ENCODE measurements around the gene MGLL.
"Not testable (repeated sequence)": the region's sequence is repeated elsewhere in the genome, so short reads cannot be mapped to it uniquely, and the experiment has no call there.

The MGLL gene

DNA sequence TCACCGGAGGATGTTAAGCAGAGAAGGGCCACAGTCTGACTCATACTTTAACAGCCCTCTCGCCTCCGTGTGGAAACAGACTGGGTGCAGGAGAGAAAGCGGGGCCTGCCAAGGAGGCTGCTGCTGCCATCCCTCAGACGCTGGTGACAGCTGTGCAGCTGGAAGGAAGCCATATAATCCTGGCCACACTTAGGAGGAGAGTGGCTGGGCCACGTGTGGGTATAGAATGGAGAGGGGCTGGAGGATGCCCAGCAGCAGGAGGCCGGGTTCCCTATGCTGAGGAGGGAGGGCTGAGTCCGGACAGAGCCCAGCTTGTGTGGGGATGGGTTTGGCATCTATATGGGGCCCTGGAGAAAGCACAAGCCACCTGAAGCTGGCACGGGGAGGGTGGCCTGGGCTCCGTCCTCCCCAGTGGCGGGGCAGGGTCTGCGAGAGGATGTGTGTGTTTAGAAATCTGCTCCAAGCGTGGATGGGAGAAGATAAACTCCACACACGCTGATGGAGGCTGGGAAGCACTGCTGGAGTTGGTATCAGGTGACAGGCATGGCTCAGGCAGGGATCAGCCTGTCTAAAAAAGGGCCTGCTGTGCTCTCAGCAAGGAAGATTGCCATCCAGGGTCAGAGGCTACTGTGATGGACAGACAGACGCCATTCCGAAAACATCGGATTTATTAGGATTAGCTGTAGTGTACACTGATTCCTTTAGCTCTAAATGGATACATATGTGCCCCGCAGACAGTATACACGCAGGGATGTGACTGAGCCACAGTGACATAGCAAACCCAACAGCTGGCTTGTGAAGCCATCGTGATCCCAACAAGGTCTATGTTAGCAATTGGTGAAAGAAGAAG lies 133.7 kb downstream of the MGLL start:
- no peak for DNase-seq (ENCODE audit: low read depth)

DNA sequence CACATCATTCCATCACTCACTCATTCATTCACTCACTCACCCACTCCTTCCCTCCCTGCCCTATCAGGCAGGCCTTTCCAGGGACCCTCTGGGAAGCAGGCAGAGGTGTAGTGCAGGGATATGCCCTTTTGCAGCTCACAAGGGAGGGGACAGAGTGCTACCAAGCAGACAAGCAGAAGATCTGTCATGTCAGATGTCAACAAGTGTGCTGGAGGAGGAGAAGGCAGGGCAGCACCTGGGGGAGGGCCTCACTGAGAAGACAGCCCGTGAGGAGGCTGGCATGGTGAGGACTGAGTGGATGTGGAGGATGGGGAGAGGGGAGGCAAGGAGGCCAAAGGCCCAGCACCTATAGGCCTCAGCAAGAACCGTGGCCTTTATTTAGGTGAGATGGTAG lies 134.3 kb downstream of the MGLL start:
- no peak for DNase-seq (ENCODE audit: low read depth)

DNA sequence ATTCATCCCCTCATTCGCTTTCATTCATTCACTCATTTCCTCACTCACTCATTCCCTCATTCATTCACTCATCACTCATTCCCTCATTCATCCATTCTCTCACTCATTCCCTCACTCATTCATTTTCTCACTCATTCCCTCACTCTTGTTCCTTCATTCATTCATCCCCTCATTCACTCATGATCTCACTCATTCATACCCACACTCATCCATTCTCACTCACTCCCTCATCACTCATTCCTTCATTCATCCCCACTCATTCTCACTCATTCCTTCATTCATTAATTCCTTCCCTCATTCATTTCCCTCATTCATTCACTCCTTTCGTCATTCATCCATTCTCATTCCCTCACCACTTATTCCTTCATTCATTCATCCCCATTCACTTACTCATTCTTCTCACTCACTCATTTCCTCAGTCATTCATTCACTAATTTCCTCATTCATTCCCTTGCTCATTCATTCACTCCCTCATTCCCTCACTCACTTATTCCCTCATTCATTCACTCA lies 135.0 kb downstream of the MGLL start:
- DNase-seq (ENCODE audit: low read depth) = no peak

GRCh38 chr3:127686512-127686894 lies 135.8 kb downstream of the MGLL start:
- DNase-seq (ENCODE audit: low read depth) = no peak

GRCh38 chr3:127685708-127686511 lies 136.4 kb downstream of the MGLL start:
- no peak for DNase-seq (ENCODE audit: low read depth)

DNA sequence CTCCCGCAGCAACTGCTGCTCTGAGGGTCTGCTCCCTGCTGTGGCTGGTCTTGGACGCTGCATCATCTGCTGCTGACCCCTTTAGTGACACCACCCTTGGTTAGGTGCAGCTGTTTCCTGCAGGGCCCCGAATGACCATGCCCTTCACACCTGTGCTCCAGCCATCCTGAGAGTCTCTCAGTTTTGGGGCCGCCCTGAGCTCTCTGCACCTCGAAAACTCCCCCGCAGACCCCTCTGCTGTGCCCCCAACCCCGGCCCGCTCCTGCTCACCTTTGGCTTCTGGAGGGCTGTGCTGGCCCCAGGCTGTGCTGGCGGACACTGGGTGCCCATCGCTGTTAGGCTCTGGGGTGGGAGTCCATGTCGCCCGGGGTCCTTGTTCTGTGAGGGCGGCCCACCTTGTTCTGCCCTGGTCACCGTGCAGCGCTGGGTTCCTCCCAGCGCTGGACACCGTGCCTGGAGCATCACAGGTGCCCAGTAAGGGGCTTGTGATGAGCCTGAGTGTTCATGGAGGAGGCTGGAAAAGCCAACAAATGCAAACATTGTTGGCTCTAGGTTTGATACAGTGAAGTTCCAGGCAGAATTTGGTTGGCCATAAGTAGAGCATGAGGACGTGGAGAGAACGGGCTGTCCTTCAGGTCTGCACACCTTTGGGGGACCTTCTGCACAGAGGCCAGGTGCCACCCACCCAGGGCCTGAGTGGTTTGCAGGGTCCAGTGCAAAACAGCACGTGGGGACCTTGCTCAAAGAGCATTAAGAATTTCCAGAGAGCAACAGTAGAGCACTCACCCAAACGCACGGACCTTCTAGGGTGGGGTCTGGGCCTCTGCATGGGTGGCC lies 137.2 kb downstream of the MGLL start:
- no peak for DNase-seq (ENCODE audit: low read depth)

GRCh38 chr3:127682561-127682960 lies 139.8 kb downstream of the MGLL start:
- DNase-seq (ENCODE audit: low read depth) = no peak

GRCh38 chr3:127682175-127682554 lies 140.2 kb downstream of the MGLL start:
- DNase-seq (ENCODE audit: low read depth) = not testable (repeated sequence)

DNA sequence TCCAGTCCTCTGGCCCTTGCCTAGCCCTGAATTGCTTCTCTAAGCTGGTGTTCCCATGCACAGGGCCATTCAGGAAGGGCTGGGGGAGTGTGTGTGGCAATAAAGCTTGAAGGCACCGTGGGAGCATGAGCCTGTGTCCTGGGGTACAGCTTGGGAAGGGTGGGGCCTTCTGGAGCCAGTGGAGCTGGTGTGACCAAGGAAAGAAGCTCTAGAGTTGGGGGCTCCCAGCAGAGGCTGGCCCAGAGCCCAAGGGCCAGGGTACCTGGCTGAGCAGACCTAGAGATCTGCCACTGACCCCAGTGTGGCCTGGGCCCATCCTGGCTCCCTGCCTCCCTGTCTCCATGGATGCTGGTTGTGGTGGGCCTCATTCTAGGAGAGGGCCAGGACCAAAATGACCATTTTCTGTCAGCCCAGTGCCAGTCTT lies 141.5 kb downstream of the MGLL start:
- no peak for DNase-seq (ENCODE audit: low read depth)

DNA sequence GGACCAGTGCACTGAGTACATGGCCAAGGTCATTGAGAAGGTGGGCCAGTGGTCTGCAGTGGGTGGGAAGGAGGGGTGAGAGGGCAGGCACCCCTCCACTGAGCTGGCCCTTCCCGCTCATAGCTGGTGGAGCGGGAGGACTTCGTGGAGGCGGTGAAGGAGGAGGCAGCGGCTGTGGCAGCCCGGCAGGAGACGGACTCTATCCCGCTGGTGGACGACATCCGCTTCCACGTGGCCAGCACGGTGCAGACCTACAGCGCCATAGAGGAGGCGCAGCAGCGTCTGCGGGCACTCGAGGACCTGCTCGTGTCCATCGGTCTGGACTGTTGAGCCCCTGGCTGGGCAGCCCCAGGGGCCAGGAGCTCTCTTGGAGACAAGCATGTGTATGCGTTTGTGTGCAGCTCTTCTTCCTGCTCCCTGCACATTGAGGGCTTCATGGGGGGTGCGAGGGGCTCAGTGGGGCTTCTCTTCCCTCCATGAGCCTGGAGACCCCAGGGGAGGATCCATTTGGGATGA lies 142.1 kb downstream of the MGLL start:
- DNase-seq (ENCODE audit: low read depth) = no peak

- no peak for DNase-seq (ENCODE audit: low read depth)
Observed at GRCh38 chr3:127679534-127680145, 142.7 kb downstream of the MGLL start.

- no peak for DNase-seq (ENCODE audit: low read depth)
Observed at GRCh38 chr3:127678611-127679533, 143.4 kb downstream of the MGLL start.

GRCh38 chr3:127678315-127678599 lies 144.1 kb downstream of the MGLL start:
- DNase-seq (ENCODE audit: low read depth) = no peak

DNA sequence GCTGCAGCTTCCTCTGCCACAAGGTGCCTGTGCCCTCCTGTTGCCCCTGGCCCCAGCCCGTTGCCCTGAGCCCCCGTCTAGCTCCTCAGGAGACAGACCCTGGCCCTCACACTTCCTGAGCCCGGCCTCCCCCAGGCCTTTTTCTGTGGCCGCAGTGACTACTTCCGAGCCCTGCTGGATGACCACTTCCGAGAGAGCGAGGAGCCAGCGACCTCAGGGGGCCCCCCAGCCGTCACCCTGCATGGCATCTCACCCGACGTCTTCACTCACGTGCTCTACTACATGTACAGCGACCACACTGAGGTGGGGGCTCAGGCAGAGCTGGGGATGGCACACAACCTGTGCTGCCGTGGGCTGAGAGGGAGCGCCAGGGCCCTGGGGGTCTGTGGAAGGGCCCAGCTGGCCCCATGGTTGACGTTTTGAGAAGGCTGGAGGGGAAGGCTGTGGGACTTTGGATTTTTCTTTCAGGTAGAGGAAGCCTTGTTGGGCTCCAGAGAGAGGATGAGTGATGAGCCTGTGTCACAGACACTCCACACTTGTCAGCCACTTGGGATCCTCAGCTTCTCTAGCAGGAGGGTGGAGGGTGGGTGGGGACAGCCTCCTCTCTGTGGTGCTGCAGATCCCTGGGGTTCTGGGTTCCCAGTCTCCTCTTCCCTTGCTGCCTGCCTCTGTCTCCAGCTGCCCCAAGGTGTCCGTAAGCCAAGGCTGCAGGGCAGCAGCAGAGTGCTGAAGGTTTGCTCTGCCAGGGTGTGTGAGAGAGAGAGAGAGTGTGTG lies 144.6 kb downstream of the MGLL start:
- no peak for DNase-seq (ENCODE audit: low read depth)

GRCh38 chr3:127676921-127677351 lies 145.4 kb downstream of the MGLL start:
- DNase-seq (ENCODE audit: low read depth) = no peak

GRCh38 chr3:127676456-127676855 lies 145.9 kb downstream of the MGLL start:
- DNase-seq (ENCODE audit: low read depth) = no peak

- no peak for DNase-seq (ENCODE audit: low read depth)
Observed at GRCh38 chr3:127675651-127676391, 146.5 kb downstream of the MGLL start.

GRCh38 chr3:127674790-127675189 lies 147.5 kb downstream of the MGLL start:
- no peak for DNase-seq (ENCODE audit: low read depth)

DNA sequence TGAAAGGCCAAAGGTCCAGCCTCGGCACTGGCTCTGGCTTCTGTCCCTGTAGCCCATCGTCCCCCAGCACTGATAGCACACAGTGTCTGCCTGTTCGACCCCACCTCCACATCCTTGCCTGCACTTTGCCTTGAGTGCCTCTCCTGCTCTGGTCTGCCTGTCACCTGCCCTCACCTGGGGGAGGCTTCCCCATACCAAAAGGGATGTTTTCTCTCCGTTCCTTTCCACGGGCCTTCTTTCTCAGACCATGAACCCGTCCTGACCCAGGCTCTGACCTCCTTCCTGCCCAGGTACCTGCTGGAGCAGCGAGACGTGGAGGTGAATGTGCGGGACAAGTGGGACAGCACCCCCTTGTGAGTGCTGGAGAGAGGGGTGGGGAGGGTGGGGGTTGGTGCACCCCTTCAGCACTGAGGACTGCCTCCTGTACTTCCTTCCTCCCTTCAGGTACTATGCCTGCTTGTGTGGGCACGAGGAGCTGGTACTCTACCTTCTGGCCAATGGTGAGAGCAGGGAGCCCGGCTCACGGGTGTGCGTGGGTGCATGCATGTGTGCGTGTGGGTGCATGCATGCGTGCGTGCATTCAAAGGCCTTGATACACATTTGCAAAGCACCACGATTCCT lies 148.1 kb downstream of the MGLL start:
- DNase-seq (ENCODE audit: low read depth) = no peak

All from non-pigmented ciliary epithelial cell (primary cell).